ENCODE measurements around the gene SMARCC2. TPM values are rescaled to one million over a fixed set of nuclear protein-coding genes. Genes with fewer than 3 reads are reported as not detected.

Gene SMARCC2
- total and polyA plus RNA-seq, 2 of the 13 experiments (the other 11 are each of a cell fraction or from before 2014, with no cell fraction given), result 21.3 to 24.1 TPM

GRCh38 chr12:56117778-56118687 is 71.2 kb downstream of the SMARCC2 start, which contains the start of gene ZC3H10 (continued):
- no peak; the same call in 1 of the 2 replicates for TF ChIP-seq ZSCAN21 (CRISPR knock-in tag; IDR thresholded peaks at IDR 0.05; ENCODE audit: borderline replicate concordance)
- TF ChIP-seq MED13 (CRISPR knock-in tag; IDR thresholded peaks at IDR 0.05), result peak; percentile 69; the same call in 1 of the 2 replicates
- TF ChIP-seq FOXO1 (CRISPR knock-in tag; IDR thresholded peaks at IDR 0.05), result peak; percentile 23; the same call in 1 of the 2 replicates
- peak; percentile 92 for TF ChIP-seq ZNF772 (CRISPR knock-in tag; IDR thresholded peaks at IDR 0.05)
- no peak for TF ChIP-seq NFE2L2 (IDR thresholded peaks at IDR 0.05; ENCODE audit: low read length)
- peak; percentile 92 for TF ChIP-seq ELF4 (CRISPR knock-in tag; IDR thresholded peaks at IDR 0.05; ENCODE audit: borderline replicate concordance)
- TF ChIP-seq DR1 (CRISPR knock-in tag; IDR thresholded peaks at IDR 0.05), result peak; percentile 85
- peak; percentile 73; the same call in 1 of the 2 replicates for TF ChIP-seq ZNF564 (CRISPR knock-in tag; IDR thresholded peaks at IDR 0.05)
- TF ChIP-seq RAD21 (CRISPR knock-in tag; IDR thresholded peaks at IDR 0.05), result peak; percentile 58
- peak; percentile 63; the same call in 1 of the 2 replicates for TF ChIP-seq ARNTL (CRISPR knock-in tag; IDR thresholded peaks at IDR 0.05)
- TF ChIP-seq ZC3H4 (CRISPR knock-in tag; IDR thresholded peaks at IDR 0.05; ENCODE audit: borderline replicate concordance), result peak; percentile 97; the same call in 1 of the 2 replicates
- TF ChIP-seq DRAP1 (CRISPR knock-in tag; IDR thresholded peaks at IDR 0.05), result peak; percentile 90
- TF ChIP-seq ZNF367 (CRISPR knock-in tag; IDR thresholded peaks at IDR 0.05; ENCODE audit: borderline replicate concordance), result no peak
- TF ChIP-seq POLR2AphosphoS5 (IDR thresholded peaks at IDR 0.05; ENCODE audit: low read depth, low read length), result peak; percentile 95
- TF ChIP-seq CSRNP1 (CRISPR knock-in tag; IDR thresholded peaks at IDR 0.05), result peak; percentile 95
- TF ChIP-seq HMGA1 (CRISPR knock-in tag; conservative IDR thresholded peaks at IDR 0.05), result no peak
- peak; percentile 89 for TF ChIP-seq BHLHE40 (IDR thresholded peaks at IDR 0.05; ENCODE audit: low read length)
- TF ChIP-seq HOMEZ (CRISPR knock-in tag; IDR thresholded peaks at IDR 0.05; ENCODE audit: low read depth), result no peak; the same call in 1 of the 2 replicates
- TF ChIP-seq SP5 (CRISPR knock-in tag; IDR thresholded peaks at IDR 0.05; ENCODE audit: borderline replicate concordance, low read depth), result peak; percentile 63
- peak; percentile 33; the same call in 1 of the 2 replicates for TF ChIP-seq BRD4 (CRISPR knock-in tag; IDR thresholded peaks at IDR 0.05)
- peak; percentile 56; the same call in 1 of the 2 replicates for TF ChIP-seq MYPOP (CRISPR knock-in tag; IDR thresholded peaks at IDR 0.05)
- peak; percentile 93 for TF ChIP-seq MXD4 (CRISPR knock-in tag; IDR thresholded peaks at IDR 0.05)
- TF ChIP-seq NR0B2 (CRISPR knock-in tag; IDR thresholded peaks at IDR 0.05), result peak; percentile 88; the same call in 1 of the 2 replicates
- TF ChIP-seq NR2F1 (CRISPR knock-in tag; IDR thresholded peaks at IDR 0.05), result no peak
- TF ChIP-seq ZNF256 (CRISPR knock-in tag; conservative IDR thresholded peaks at IDR 0.05), result 0 out of 2 replicates have a peak, but pooled peaks have one; percentile 28
- TF ChIP-seq RFX1 (IDR thresholded peaks at IDR 0.05), result peak; percentile 98
